Measurements from ENCODE around the gene EMCN.
"Not testable (repeated sequence)": the region's sequence is repeated elsewhere in the genome, so short reads cannot be mapped to it uniquely, and the experiment has no call there.

The EMCN gene

GRCh38 chr4:100517864-100518341, at the start of gene EMCN:
TSS of gene EMCN (minus strand) at chr4:100518022. CDS start at chr4:100517914, 108 bp downstream.
- DNase-seq (ENCODE audit: low read depth in 2 of 2), result no peak

- DNase-seq (ENCODE audit: low read depth in 2 of 2), result no peak
Measured at GRCh38 chr4:100566396-100566795, 48.6 kb upstream of the EMCN start.

GRCh38 chr4:100557306-100557705, 39.5 kb upstream of the EMCN start:
- no peak for DNase-seq (ENCODE audit: low read depth in 2 of 2)

GRCh38 chr4:100555611-100556337, 38.0 kb upstream of the EMCN start:
- no peak for DNase-seq (ENCODE audit: low read depth in 2 of 2)

GRCh38 chr4:100548200-100548560, 30.4 kb upstream of the EMCN start:
- no peak for DNase-seq (ENCODE audit: low read depth in 2 of 2)

- DNase-seq (ENCODE audit: low read depth in 2 of 2), result no peak
Measured at GRCh38 chr4:100547541-100548199, 29.8 kb upstream of the EMCN start.

GRCh38 chr4:100545427-100545826, 27.6 kb upstream of the EMCN start:
- DNase-seq (ENCODE audit: low read depth in 2 of 2), result no peak

- no peak for DNase-seq (ENCODE audit: low read depth in 2 of 2)
Measured at GRCh38 chr4:100540131-100540530, 22.3 kb upstream of the EMCN start.

GRCh38 chr4:100539706-100540105, 21.9 kb upstream of the EMCN start:
- no peak for DNase-seq (ENCODE audit: low read depth in 2 of 2)

GRCh38 chr4:100533741-100534140, 15.9 kb upstream of the EMCN start:
- DNase-seq (ENCODE audit: low read depth in 2 of 2), result no peak

- DNase-seq (ENCODE audit: low read depth in 2 of 2), result not testable (repeated sequence)
Measured at GRCh38 chr4:100530161-100530560, 12.3 kb upstream of the EMCN start.

GRCh38 chr4:100525686-100526085, 7.9 kb upstream of the EMCN start:
- no peak for DNase-seq (ENCODE audit: low read depth in 2 of 2)

- no peak for DNase-seq (ENCODE audit: low read depth in 2 of 2)
Measured at GRCh38 chr4:100519205-100519604, 1.4 kb upstream of the EMCN start.

- DNase-seq (ENCODE audit: low read depth in 2 of 2), result no peak
Measured at GRCh38 chr4:100516225-100516624, 1.6 kb downstream of the EMCN start.

GRCh38 chr4:100511896-100512295, 5.9 kb downstream of the EMCN start:
- DNase-seq (ENCODE audit: low read depth in 2 of 2), result no peak

GRCh38 chr4:100510551-100510950, 7.3 kb downstream of the EMCN start:
- DNase-seq (ENCODE audit: low read depth in 2 of 2), result no peak

GRCh38 chr4:100509386-100509785, 8.4 kb downstream of the EMCN start:
- no peak for DNase-seq (ENCODE audit: low read depth in 2 of 2)

GRCh38 chr4:100508691-100509090, 9.1 kb downstream of the EMCN start:
- DNase-seq (ENCODE audit: low read depth in 2 of 2), result no peak

GRCh38 chr4:100504086-100504874, 13.5 kb downstream of the EMCN start:
- no peak for DNase-seq (ENCODE audit: low read depth in 2 of 2)

GRCh38 chr4:100497791-100498190, 20.0 kb downstream of the EMCN start:
- no peak for DNase-seq (ENCODE audit: low read depth in 2 of 2)

- no peak for DNase-seq (ENCODE audit: low read depth in 2 of 2)
Measured at GRCh38 chr4:100495074-100495473, 22.7 kb downstream of the EMCN start.

GRCh38 chr4:100494166-100494565, 23.7 kb downstream of the EMCN start:
- DNase-seq (ENCODE audit: low read depth in 2 of 2), result no peak

- DNase-seq (ENCODE audit: low read depth in 2 of 2), result no peak
Measured at GRCh38 chr4:100493756-100494155, 24.1 kb downstream of the EMCN start.

Data from activated CD4-positive, alpha-beta T cell treated with anti-CD3 and anti-CD28 coated beads for 24 hours (primary cell).